HEK293 (cell line): ENCODE data around the gene MYLK4.

ENCODE experiments used
- CTCF ChIA-PET: fragments of 350-600 bp; formaldehyde crosslinking; extraction: SDS; loops from one replicate; lab custom pipeline; 2021; ENCODE audit warnings: antibody characterized with exemption; lab: Yijun Ruan, JAX
- POLR2A ChIA-PET: fragments of 300-600 bp; formaldehyde crosslinking; extraction: SDS; loops from one replicate; lab custom pipeline; 2020; ENCODE audit warnings: antibody characterized with exemption, inconsistent platforms; lab: Yijun Ruan, JAX
- H3K27ac ChIP-seq: fragments of 200-500 bp; sonication (Bioruptor generic); 2 replicates; pipeline ENCODE4 v1.5.1; 2014; ENCODE audit warnings: low read depth, low read length, control low read depth, inconsistent platforms; ENCODE audit errors: extremely low read depth
- H3K36me3 ChIP-seq, 2 experiments: fragments of 200-500 bp in 1 of 2; sonication (Bioruptor generic) in 1 of 2; 1 replicate in 1 of 2; 2 replicates in 1 of 2; pipeline ENCODE4 v1.5.1; 2014 to 2017; ENCODE audit warnings: inconsistent platforms in 2 of 2, low read length in 2 of 2; ENCODE audit not compliant: control insufficient read depth in 2 of 2, insufficient read depth in 1 of 2
- H3K4me1 ChIP-seq: fragments of 200-500 bp; sonication (Bioruptor generic); 2 replicates; pipeline ENCODE4 v1.5.1; 2014; ENCODE audit warnings: mild to moderate bottlenecking, low read length, inconsistent platforms; ENCODE audit not compliant: control insufficient read depth, insufficient read depth
- H3K4me3 ChIP-seq: 2 replicates; pipeline ENCODE4 v1.5.1; 2011; ENCODE audit warnings: low read depth, mild to moderate bottlenecking, control low read depth, low read length, moderate library complexity
- H3K9me3 ChIP-seq: fragments of 200-500 bp; sonication (Bioruptor generic); 2 replicates; pipeline ENCODE4 v1.5.1; 2014; ENCODE audit warnings: low read depth, low read length, inconsistent platforms; ENCODE audit not compliant: control insufficient read depth, insufficient read depth
- AEBP2 ChIP-seq: fragments of 450-650 bp; formaldehyde crosslinking; IDR thresholded peaks from 2 replicates; pipeline ENCODE4 v1.5.1; 2016; ENCODE audit warnings: missing biosample characterization, missing genetic modification characterization, borderline replicate concordance
- HOXC10 ChIP-seq: sonication (generic); formaldehyde crosslinking; IDR thresholded peaks from 2 replicates; pipeline ENCODE4 v1.8.1; 2023; ENCODE audit warnings: mild to moderate bottlenecking, missing genetic modification reagents
- KLF7 ChIP-seq: fragments of 450-650 bp; formaldehyde crosslinking; IDR thresholded peaks from 2 replicates; pipeline ENCODE4 v1.5.1; 2016; ENCODE audit warnings: missing biosample characterization, missing genetic modification characterization, borderline replicate concordance
- PATZ1 ChIP-seq: fragments of 450-650 bp; formaldehyde crosslinking; IDR thresholded peaks from 2 replicates; pipeline ENCODE4 v1.5.1; 2016; ENCODE audit warnings: missing biosample characterization, missing genetic modification characterization
- PRDM10 ChIP-seq: fragments of 450-650 bp; formaldehyde crosslinking; IDR thresholded peaks from 2 replicates; pipeline ENCODE4 v1.5.1; 2016; ENCODE audit warnings: missing biosample characterization, missing genetic modification characterization
- SP2 ChIP-seq: fragments of 450-650 bp; formaldehyde crosslinking; IDR thresholded peaks from 2 replicates; pipeline ENCODE4 v1.5.1; 2016; ENCODE audit warnings: missing biosample characterization, missing genetic modification characterization
- ZBTB17 ChIP-seq: fragments of 450-650 bp; formaldehyde crosslinking; IDR thresholded peaks from 2 replicates; pipeline ENCODE4 v1.5.1; 2016; ENCODE audit warnings: missing biosample characterization, missing genetic modification characterization
- ZBTB21 ChIP-seq: fragments of 450-650 bp; formaldehyde crosslinking; IDR thresholded peaks from 2 replicates; pipeline ENCODE4 v1.5.1; 2017; ENCODE audit warnings: missing biosample characterization, missing genetic modification characterization
- ZNF132 ChIP-seq: fragments of 450-650 bp; formaldehyde crosslinking; IDR thresholded peaks from 2 replicates; pipeline ENCODE4 v1.5.1; 2017; ENCODE audit warnings: missing biosample characterization, missing genetic modification characterization, borderline replicate concordance
- ZNF23 ChIP-seq: fragments of 450-650 bp; formaldehyde crosslinking; IDR thresholded peaks from 2 replicates; pipeline ENCODE4 v1.5.1; 2016; ENCODE audit warnings: missing biosample characterization, missing genetic modification characterization, borderline replicate concordance
- ZNF274 ChIP-seq, 2 experiments: fragments of 200-500 bp in 1 of 2; fragments of 450-650 bp in 1 of 2; sonication (Bioruptor generic) in 1 of 2; formaldehyde crosslinking in 1 of 2; IDR thresholded peaks; 2 replicates each; pipeline versions ENCODE4 v1.5.1 to v1.6.1; 2014 to 2016; ENCODE audit warnings: borderline replicate concordance in 1 of 2, inconsistent platforms in 1 of 2, low read length in 1 of 2, missing biosample characterization in 1 of 2, missing genetic modification characterization in 1 of 2
- ZNF311 ChIP-seq: fragments of 450-650 bp; formaldehyde crosslinking; IDR thresholded peaks from 2 replicates; pipeline ENCODE4 v1.5.1; 2017; ENCODE audit warnings: missing biosample characterization, missing genetic modification characterization, borderline replicate concordance
- ZNF398 ChIP-seq: fragments of 450-650 bp; formaldehyde crosslinking; IDR thresholded peaks from 2 replicates; pipeline ENCODE4 v1.5.1; 2017; ENCODE audit warnings: missing biosample characterization, missing genetic modification characterization
- ZNF560 ChIP-seq: fragments of 450-650 bp; formaldehyde crosslinking; IDR thresholded peaks from 2 replicates; pipeline ENCODE4 v1.5.1; 2017; ENCODE audit warnings: missing biosample characterization, missing genetic modification characterization, borderline replicate concordance
- ZNF596 ChIP-seq: fragments of 450-650 bp; IDR thresholded peaks from 2 replicates; pipeline ENCODE4 v1.5.0; 2018; ENCODE audit warnings: missing biosample characterization, mild to moderate bottlenecking, missing genetic modification characterization, moderate library complexity
- ZNF626 ChIP-seq: fragments of 450-650 bp; sonication (Bioruptor Pico); formaldehyde crosslinking; IDR thresholded peaks from 2 replicates; pipeline ENCODE4 v1.5.1; 2018; ENCODE audit warnings: missing biosample characterization, missing genetic modification characterization, inconsistent platforms
- ZNF664 ChIP-seq: fragments of 450-650 bp; formaldehyde crosslinking; IDR thresholded peaks from 2 replicates; pipeline ENCODE4 v1.5.1; 2016; ENCODE audit warnings: missing biosample characterization, missing genetic modification characterization
- ZNF692 ChIP-seq: fragments of 450-650 bp; formaldehyde crosslinking; IDR thresholded peaks from 2 replicates; pipeline ENCODE4 v1.5.1; 2016; ENCODE audit warnings: missing biosample characterization, missing genetic modification characterization
- ZNF76 ChIP-seq: fragments of 450-650 bp; formaldehyde crosslinking; IDR thresholded peaks from 2 replicates; pipeline ENCODE4; 2016; ENCODE audit warnings: low read depth, missing biosample characterization, missing genetic modification characterization, borderline replicate concordance
- ZNF830 ChIP-seq: fragments of 450-650 bp; IDR thresholded peaks from 2 replicates; pipeline ENCODE4 v1.5.0; 2018; ENCODE audit warnings: missing biosample characterization, missing genetic modification characterization, low read depth, mild to moderate bottlenecking, moderate library complexity

The MYLK4 gene

GRCh38 chr6:2617729-2618128, 133.0 kb downstream of the MYLK4 start:
- no peaks in the 10 kb centered on the region for H3K4me1 ChIP-seq
- ChIA-PET POLR2A (no interaction called here), CTCF (interaction anchor here (1.5 kb wide), 1 partner anchor 16 kb away, joined by 4 read pairs; no protein-coding TSS in a partner anchor)
- H3K27ac ChIP-seq = no peak overlapping the region
- H3K9me3 ChIP-seq = no peaks in the 10 kb centered on the region
- H3K4me3 ChIP-seq = no peak overlapping the region
- TF ChIP-seq ZNF692 (no peak), ZNF132 (tag by site-specific recombination) (no peak)
- no peaks in the 10 kb centered on the region for H3K36me3 ChIP-seq

- Histone ChIP-seq H3K36me3 (no peaks in the 10 kb centered on the region), H3K9me3 (no peaks in the 10 kb centered on the region), H3K4me3 (no peak overlapping the region), H3K27ac (no peak overlapping the region), H3K4me1 (no peaks in the 10 kb centered on the region)
- ChIA-PET POLR2A (no interaction called here), CTCF (interaction anchor here (1.5 kb wide), 1 partner anchor 17 kb away, joined by 4 read pairs; no protein-coding TSS in a partner anchor)
- no peak for TF ChIP-seq ZBTB21 (tag by site-specific recombination)
- TF ChIP-seq PRDM10 = no peak
- no peak for TF ChIP-seq ZNF132 (tag by site-specific recombination)
- no peak for TF ChIP-seq SP2 (tag by site-specific recombination)
- TF ChIP-seq ZNF626 = no peak
- TF ChIP-seq PATZ1 (tag by site-specific recombination) = no peak
- TF ChIP-seq HOXC10 (CRISPR knock-in tag) = no peak
- no peak for TF ChIP-seq ZNF596 (tag by site-specific recombination)
These were observed 133.9 kb downstream of the MYLK4 start for GRCh38 chr6:2616811-2617210.

- H3K27ac ChIP-seq = no peak overlapping the region
- H3K4me3 ChIP-seq = no peak overlapping the region
- no peaks in the 10 kb centered on the region for H3K36me3 ChIP-seq
- peaks cover 2% of the 10 kb centered on the region; the same call in 1 of the 2 replicates for H3K4me1 ChIP-seq
- ChIA-PET POLR2A (no interaction called here), CTCF (interaction anchor here (0.6 to 0.9 kb wide), 5 partner anchors 12 to 619 kb away, joined by 3 to 4 read pairs (median 3); no protein-coding TSS in a partner anchor)
- no peaks in the 10 kb centered on the region for H3K9me3 ChIP-seq
- TF ChIP-seq ZNF560 (tag by site-specific recombination) (no peak), ZNF830 (tag by site-specific recombination) (no peak), ZNF311 (tag by site-specific recombination) (no peak), ZNF398 (tag by site-specific recombination) (no peak), ZNF274 (IDR thresholded peaks at IDR 0.05; ENCODE audit: low read length) (no peak), ZNF274 (tag by site-specific recombination; IDR thresholded peaks at IDR 0.05; ENCODE audit: borderline replicate concordance) (no peak), ZBTB17 (no peak), KLF7 (tag by site-specific recombination) (no peak), ZNF76 (tag by site-specific recombination) (no peak), ZNF664 (tag by site-specific recombination) (no peak), AEBP2 (tag by site-specific recombination) (no peak), ZNF23 (no peak)
These were observed 135.5 kb downstream of the MYLK4 start for GRCh38 chr6:2615251-2615650.
